Lower leg skin (tissue), 4 donors: ENCODE results near the gene ADAMTS19. TPM values are rescaled to one million over a fixed set of nuclear protein-coding genes. Genes with fewer than 3 reads are reported as not detected.

Experiments
- DNase-seq, 2 donors: peaks; one replicate each; pipeline ENCODE4 v3.0.0-alpha.2; 2019; ENCODE audit warnings: low spot score in 2 of 2
- H3K4me3 ChIP-seq: fragments of 200-600 bp; sonication (generic); 2 replicates; pipeline ENCODE4 v1.5.1; 2017; ENCODE audit warnings: mild to moderate bottlenecking, low read depth; ENCODE audit not compliant: poor library complexity, severe bottlenecking
- POLR2A ChIP-seq, 2 donors: fragments of 450-650 bp; IDR thresholded peaks; one replicate each; pipeline ENCODE4 v1.6.1; 2016 to 2017; ENCODE audit warnings: antibody characterized with exemption in 2 of 2, mild to moderate bottlenecking in 1 of 2, moderate library complexity in 1 of 2
- WGBS, 2 donors: methylation state at CpG; one replicate each; pipeline ENCODE4 v1.1.5; 2018; 5-methylcytosine and 5-hydroxymethylcytosine counted together
- intact Hi-C: fragments of 100-400 bp; cut with DNase I; formaldehyde crosslinking; loops from one replicate; pipeline ENCODE4 v1.15.0; 2023; ENCODE audit warnings: low total_unique reads
- total RNA-seq, 4 donors: library from RNA; depleted of rRNA; stranded (reverse); fragments of >200 nt; gene quantifications; one replicate each; pipeline ENCODE4 v1.1.0, GENCODE V29; 2016
- TF ChIP-seq, protein P1 (sequence below), 3 donors: fragments of 450-650 bp; IDR thresholded peaks; one replicate each; pipeline ENCODE4 v1.5.1; 2016; ENCODE audit warnings: antibody characterized with exemption in 3 of 3, mild to moderate bottlenecking in 3 of 3, moderate library complexity in 2 of 3

Gene ADAMTS19
- total RNA-seq, 4 donors from 2014 or later, result 0.13 TPM; not detected in 3

DNA sequence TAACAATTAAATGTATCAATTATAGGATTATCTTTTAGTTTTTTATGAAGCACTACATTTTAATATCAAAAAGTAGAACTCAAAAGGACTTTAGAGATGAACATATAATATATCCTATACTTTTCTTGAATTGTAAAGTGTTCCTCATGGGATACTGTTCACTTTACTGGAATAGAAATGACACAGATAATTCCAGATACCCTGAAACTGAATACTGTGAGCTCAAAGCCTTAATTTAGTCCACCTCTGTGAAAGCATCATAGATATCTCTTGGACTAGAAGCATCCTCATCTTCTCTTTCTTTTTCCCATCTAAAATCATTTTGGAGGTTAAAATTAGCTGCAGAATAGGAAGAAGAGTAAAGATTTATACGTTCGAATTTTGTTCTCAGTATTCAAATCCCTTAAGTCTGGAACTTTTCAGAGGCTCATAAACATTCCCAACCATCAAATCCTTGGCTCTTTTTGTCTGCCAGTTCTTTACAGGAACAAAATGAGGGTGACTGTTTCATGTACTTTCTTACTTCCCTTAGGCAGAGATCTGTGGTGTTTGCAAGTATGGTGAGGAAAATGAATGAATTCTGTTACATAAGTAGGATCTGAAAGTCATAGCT is 49.4 kb downstream of the ADAMTS19 start:
- WGBS, 2 donors, result 71 to 74% methylated on average over 2 of the region's 2 CpGs
- intact Hi-C loops, result no loop called here
- no peak for TF ChIP-seq POLR2A (IDR thresholded peaks at IDR 0.05)
- TF ChIP-seq, protein P1, sequence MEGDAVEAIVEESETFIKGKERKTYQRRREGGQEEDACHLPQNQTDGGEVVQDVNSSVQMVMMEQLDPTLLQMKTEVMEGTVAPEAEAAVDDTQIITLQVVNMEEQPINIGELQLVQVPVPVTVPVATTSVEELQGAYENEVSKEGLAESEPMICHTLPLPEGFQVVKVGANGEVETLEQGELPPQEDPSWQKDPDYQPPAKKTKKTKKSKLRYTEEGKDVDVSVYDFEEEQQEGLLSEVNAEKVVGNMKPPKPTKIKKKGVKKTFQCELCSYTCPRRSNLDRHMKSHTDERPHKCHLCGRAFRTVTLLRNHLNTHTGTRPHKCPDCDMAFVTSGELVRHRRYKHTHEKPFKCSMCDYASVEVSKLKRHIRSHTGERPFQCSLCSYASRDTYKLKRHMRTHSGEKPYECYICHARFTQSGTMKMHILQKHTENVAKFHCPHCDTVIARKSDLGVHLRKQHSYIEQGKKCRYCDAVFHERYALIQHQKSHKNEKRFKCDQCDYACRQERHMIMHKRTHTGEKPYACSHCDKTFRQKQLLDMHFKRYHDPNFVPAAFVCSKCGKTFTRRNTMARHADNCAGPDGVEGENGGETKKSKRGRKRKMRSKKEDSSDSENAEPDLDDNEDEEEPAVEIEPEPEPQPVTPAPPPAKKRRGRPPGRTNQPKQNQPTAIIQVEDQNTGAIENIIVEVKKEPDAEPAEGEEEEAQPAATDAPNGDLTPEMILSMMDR (IDR thresholded peaks at IDR 0.05), result no peak
- no peak for DNase-seq
- H3K4me3 ChIP-seq, result no peak overlapping the region

DNA sequence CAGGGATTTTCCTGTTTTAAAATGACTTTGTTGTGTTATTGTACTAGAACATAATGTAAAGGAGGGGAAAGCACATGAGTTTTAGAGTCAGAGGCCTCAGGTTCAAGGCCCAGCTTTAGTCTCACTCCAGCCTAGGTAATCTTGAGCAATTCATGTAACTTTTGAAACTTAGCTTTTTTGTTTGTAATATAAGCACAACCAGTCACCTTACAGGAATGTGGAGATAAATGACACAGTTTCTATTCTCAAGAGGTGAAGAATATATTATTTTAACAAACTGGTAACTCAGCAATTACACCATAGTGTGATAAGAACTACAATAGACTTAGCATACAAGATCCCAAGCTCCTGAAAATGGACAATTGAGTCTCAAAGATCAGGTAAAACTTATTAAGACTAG is 51.2 kb downstream of the ADAMTS19 start:
- DNase-seq, result no peak
- intact Hi-C loops, result no loop called here
- no peak overlapping the region for H3K4me3 ChIP-seq
- no peak for TF ChIP-seq POLR2A (IDR thresholded peaks at IDR 0.05)
- TF ChIP-seq, protein P1 (IDR thresholded peaks at IDR 0.05), result no peak

DNA sequence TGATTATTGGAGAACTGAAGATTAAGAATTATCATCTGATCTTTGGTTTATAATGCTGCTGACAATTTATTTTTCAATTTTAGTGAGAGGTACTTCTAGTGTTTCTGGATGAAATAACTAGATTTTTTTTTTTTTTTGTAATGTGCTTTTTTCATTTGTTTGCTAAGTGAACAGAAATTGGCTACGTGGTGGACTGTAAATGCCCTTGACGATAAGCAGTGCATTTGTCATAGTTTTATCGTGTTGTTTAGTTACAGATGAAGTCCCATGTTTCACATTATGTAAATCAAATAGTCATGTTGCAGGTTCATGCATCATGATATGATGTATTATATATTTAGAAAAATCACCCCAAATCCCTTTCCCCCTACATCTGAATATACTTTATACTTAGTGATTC is 81.0 kb downstream of the ADAMTS19 start:
- TF ChIP-seq, protein P1 (IDR thresholded peaks at IDR 0.05), result no peak
- TF ChIP-seq POLR2A (IDR thresholded peaks at IDR 0.05), result no peak
- 75 to 86% methylated on average over 3 of the region's 3 CpGs for WGBS, 2 donors
- H3K4me3 ChIP-seq, result no peak overlapping the region
- no peak for DNase-seq
- intact Hi-C loops, result no loop called here

DNA sequence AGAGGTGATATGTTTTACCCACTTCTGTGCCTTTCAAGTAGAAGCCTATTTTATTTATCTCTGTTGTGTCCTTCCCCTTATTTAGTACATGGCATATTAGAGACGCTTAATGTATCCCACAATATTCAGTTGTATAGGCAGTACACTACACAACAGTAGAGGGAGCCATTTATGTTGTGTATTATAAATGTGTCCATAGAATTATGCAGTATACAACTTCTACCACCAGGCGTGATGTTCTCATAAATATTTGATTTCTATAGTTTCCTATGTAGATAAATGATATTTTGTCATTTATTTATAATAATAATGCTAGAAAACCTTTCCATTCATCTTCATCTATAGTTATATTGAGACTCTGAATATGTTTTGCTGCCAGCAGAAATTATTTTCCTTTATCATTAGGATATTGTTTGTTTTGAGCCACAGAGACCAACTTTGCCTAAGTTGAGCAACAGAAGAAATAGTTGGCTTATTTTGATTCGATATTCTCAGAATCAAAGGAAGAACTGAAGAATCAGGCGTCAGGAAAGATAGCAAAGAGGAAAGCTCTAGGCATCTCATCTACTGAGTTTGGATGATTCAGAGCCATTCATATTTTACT is 81.7 kb downstream of the ADAMTS19 start:
- intact Hi-C loops, result no loop called here
- DNase-seq, result no peak
- 75 to 79% methylated on average over 4 of the region's 4 CpGs for WGBS, 2 donors
- H3K4me3 ChIP-seq, result no peak overlapping the region
- TF ChIP-seq, protein P1 (IDR thresholded peaks at IDR 0.05), result no peak
- TF ChIP-seq POLR2A (IDR thresholded peaks at IDR 0.05), result no peak

DNA sequence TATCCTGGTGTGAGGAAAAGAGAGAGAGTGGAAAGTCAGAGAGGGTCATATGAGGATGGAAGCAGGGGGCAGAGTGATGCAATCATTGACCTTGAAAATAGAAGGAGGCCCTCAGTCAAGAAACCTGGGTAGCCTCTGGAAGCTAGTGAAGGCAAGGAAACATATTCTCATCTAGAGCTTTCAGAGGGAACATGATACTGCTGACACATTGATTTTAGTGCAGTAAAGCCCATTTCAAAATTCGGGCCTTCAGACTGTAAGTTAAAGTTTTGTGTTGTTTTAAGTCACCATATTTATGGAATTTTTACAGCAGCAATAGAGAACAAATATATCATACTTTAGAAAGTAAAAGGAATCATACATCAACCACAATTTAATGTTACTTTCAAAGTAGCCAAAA is 87.0 kb downstream of the ADAMTS19 start:
- H3K4me3 ChIP-seq, result no peak overlapping the region
- TF ChIP-seq POLR2A (IDR thresholded peaks at IDR 0.05), result no peak
- TF ChIP-seq, protein P1 (IDR thresholded peaks at IDR 0.05), result no peak
- intact Hi-C loops, result no loop called here
- no peak for DNase-seq
- WGBS, 2 donors, result 85% methylated on average over 1 of the region's 1 CpG
